Vagina (tissue), 2 donors: ENCODE results near the gene NISCH. TPM values are rescaled to one million over a fixed set of nuclear protein-coding genes. Genes with fewer than 3 reads are reported as not detected.

Source experiments
- DNase-seq, 2 donors: peaks; one replicate each; pipeline ENCODE4 v3.0.0-alpha.2; 2017; ENCODE audit errors: extremely low spot score in 2 of 2
- H3K27ac ChIP-seq: fragments of 200-600 bp; sonication (generic); one replicate; pipeline ENCODE4 v1.5.1; 2019
- H3K27me3 ChIP-seq: fragments of 200-600 bp; sonication (generic); one replicate; pipeline ENCODE4 v1.5.1; 2019
- H3K36me3 ChIP-seq, 2 donors: fragments of 200-600 bp; sonication (generic); one replicate each; pipeline ENCODE4 v1.5.1; 2017 to 2019
- H3K4me1 ChIP-seq: fragments of 200-600 bp; sonication (generic); one replicate; pipeline ENCODE4 v1.5.1; 2019
- H3K4me3 ChIP-seq, 2 donors: fragments of 200-600 bp; sonication (generic); 1 replicate in 1 of 2; 2 replicates in 1 of 2; pipeline ENCODE4 v1.5.1; 2016 to 2019
- H3K9me3 ChIP-seq: fragments of 200-600 bp; sonication (generic); one replicate; pipeline ENCODE4 v1.5.1; 2019
- POLR2A ChIP-seq, 2 donors: fragments of 450-650 bp; IDR thresholded peaks; one replicate each; pipeline ENCODE4 v1.6.1; 2017; ENCODE audit warnings: antibody characterized with exemption in 2 of 2, mild to moderate bottlenecking in 2 of 2, moderate library complexity in 2 of 2
- POLR2AphosphoS5 ChIP-seq, 2 donors: sonication (generic); formaldehyde crosslinking; IDR thresholded peaks; one replicate each; pipeline ENCODE4 v1.9.0; 2017; ENCODE audit warnings: antibody characterized with exemption in 2 of 2, mild to moderate bottlenecking in 2 of 2, low read depth in 1 of 2; ENCODE audit not compliant: insufficient read depth in 1 of 2
- intact Hi-C: fragments of 100-400 bp; cut with DNase I; formaldehyde crosslinking; loops from one replicate; pipeline ENCODE4 v1.15.1; 2023
- total RNA-seq: library from RNA; depleted of rRNA; stranded (reverse); fragments of >200 nt; gene quantifications from one replicate; pipeline ENCODE4 v1.2.3, GENCODE V29; 2016
- TF ChIP-seq, protein P1 (sequence below), 3 experiments: fragments of 450-650 bp in 2 of 3; fragments of 200-600 bp in 1 of 3; sonication (generic) in 1 of 3; IDR thresholded peaks; one replicate each; pipeline ENCODE4 v1.5.1; 2017 to 2019; ENCODE audit warnings: antibody characterized with exemption in 3 of 3, mild to moderate bottlenecking in 2 of 3, moderate library complexity in 2 of 3

Gene NISCH
- 103 TPM for total RNA-seq

DNA sequence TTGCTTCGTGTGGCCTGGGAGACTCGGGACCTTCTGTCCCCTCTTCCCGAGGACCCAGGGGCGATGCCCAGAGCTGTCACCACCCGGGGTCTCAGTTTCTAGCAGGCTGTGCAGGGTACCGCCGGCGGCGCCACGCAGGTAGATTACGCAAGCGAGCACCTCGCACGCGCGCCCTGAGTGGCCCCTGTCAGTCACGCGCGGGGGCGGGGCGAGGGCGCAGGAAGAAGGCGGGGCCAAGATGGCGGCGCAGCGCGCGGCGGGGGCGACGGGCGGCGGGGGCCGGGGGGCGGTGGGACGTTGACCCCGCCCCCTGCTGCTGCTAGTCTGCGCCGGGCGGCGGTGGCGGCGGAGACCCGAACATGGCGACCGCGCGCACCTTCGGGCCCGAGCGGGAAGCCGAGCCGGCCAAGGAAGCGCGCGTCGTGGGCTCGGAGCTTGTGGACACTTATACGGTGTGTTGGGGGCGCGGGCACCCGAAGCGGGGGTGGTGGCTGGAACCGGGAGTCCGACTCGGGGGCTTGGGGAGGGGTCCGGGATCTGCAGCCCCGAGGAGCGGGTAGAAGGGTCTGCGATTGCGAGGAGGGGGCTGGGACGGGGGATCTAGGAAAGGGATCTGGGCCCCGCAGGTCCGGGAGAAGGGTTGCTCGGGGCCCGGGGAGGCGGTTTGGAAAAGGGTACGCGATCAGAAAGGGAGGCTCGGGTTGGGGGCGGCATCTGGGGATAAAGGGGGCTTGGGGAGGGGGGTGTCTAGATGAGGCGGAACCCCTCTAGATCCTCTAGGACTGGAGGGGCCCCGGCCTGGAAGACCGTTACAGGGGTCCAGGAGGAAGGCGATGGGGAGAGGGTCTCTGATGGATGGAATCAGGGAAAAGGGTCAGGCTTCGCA, at the start of gene NISCH:
Gene NISCH, plus strand, starts transcription at position 322 of the 886 bp plus-strand sequence. Its CDS starts 38 bp downstream, at position 360.
- peak within 1 kb of the TSS; percentile 97 for H3K27ac ChIP-seq
- H3K36me3 ChIP-seq: peaks cover 0 to 17% of the 10 kb centered on the region in 2 donors
- DNase-seq: no peak
- peaks cover 41% of the 10 kb centered on the region for H3K4me1 ChIP-seq
- intact Hi-C loops: no loop called here
- TF ChIP-seq, protein P1, sequence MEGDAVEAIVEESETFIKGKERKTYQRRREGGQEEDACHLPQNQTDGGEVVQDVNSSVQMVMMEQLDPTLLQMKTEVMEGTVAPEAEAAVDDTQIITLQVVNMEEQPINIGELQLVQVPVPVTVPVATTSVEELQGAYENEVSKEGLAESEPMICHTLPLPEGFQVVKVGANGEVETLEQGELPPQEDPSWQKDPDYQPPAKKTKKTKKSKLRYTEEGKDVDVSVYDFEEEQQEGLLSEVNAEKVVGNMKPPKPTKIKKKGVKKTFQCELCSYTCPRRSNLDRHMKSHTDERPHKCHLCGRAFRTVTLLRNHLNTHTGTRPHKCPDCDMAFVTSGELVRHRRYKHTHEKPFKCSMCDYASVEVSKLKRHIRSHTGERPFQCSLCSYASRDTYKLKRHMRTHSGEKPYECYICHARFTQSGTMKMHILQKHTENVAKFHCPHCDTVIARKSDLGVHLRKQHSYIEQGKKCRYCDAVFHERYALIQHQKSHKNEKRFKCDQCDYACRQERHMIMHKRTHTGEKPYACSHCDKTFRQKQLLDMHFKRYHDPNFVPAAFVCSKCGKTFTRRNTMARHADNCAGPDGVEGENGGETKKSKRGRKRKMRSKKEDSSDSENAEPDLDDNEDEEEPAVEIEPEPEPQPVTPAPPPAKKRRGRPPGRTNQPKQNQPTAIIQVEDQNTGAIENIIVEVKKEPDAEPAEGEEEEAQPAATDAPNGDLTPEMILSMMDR (IDR thresholded peaks at IDR 0.05): no peak
- peak in 1 of 2 donors; percentile 26 for TF ChIP-seq POLR2A (IDR thresholded peaks at IDR 0.05)
- TF ChIP-seq POLR2AphosphoS5 (IDR thresholded peaks at IDR 0.05; ENCODE audit: insufficient read depth in 1 of 2, low read depth in 1 of 2): peak in 1 of 2 donors; percentile 83
- H3K4me3 ChIP-seq: peak within 1 kb of the TSS; percentile 88 to 92
- H3K9me3 ChIP-seq: no peaks in the 10 kb centered on the region
- H3K27me3 ChIP-seq: no peaks in the 10 kb centered on the region

DNA sequence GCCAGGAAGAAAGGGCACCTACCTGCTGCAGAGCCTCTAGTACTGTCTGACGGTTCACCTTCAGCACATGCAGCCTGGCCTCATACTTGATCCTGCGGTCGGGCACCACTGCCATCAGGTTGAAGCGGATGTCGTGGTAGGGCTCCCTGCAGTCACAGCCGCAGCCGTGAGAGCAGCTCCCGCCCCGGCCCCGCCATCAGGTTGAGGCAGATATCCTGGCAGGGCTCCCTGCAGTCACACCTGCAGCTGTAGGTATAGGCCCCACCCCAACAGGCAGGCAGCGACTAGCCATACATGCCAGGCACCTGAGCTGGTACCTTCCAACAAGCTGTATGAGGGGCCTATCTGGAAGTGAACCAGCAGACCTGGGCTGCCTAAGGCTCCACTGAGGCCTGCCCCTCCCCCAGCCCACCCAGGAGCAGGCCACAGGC, 49.2 kb upstream of the NISCH start:
- TF ChIP-seq POLR2AphosphoS5 (IDR thresholded peaks at IDR 0.05; ENCODE audit: insufficient read depth in 1 of 2, low read depth in 1 of 2): peak in 1 of 2 donors; percentile 9
- TF ChIP-seq, protein P1 (IDR thresholded peaks at IDR 0.05): no peak
- H3K27ac ChIP-seq: peak overlapping the region; percentile 65
- H3K9me3 ChIP-seq: no peaks in the 10 kb centered on the region
- H3K4me1 ChIP-seq: peaks cover 47% of the 10 kb centered on the region
- no peak for DNase-seq
- no peaks in the 10 kb centered on the region for H3K27me3 ChIP-seq
- H3K36me3 ChIP-seq: peaks cover 0 to 63% of the 10 kb centered on the region in 2 donors
- peak overlapping the region in 1 of 2 donors; percentile 3 for H3K4me3 ChIP-seq
- intact Hi-C loops: no loop called here

DNA sequence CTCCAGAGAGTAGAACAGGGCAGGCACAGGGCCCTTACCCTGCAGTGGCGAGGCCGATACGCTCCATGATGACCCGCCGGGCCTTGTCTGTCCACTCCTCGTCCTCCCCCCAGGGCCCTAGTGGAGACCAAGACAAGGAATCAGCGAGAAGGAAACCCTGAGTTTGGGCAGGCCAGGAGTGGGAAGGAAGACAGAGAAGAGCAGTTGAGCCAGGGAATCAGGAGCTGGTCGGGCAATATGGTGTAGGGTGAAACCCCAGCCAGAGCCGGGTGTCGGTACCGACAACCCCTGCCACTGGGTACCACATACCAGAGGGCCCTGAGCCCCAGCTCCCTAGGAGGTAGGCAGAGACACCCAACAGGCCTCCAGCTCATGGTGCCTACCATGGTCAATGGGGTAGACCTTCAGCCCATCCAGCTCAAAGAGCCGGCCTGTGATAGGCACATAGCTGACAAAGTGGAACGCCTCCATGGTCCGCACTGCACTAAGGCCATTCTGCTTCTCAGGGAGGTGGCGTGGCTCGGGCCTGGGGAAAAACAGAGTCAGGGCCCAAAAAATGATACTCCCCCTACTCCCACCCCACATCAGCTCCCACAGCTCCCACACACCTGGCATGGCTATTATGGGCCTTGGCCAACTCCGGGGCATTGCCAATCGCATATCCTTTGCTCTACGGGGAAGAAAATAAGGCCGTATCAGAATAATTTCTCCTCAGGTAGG, 48.5 kb upstream of the NISCH start:
- Histone ChIP-seq H3K36me3 (peaks cover 0 to 56% of the 10 kb centered on the region in 2 donors), H3K4me1 (peaks cover 54% of the 10 kb centered on the region), H3K9me3 (no peaks in the 10 kb centered on the region), H3K4me3 (no peak overlapping the region), H3K27me3 (no peaks in the 10 kb centered on the region), H3K27ac (peak overlapping the region; percentile 65)
- DNase-seq: no peak
- intact Hi-C loops: no loop called here
- TF ChIP-seq POLR2AphosphoS5 (IDR thresholded peaks at IDR 0.05; ENCODE audit: insufficient read depth in 1 of 2, low read depth in 1 of 2): no peak
- TF ChIP-seq POLR2A (IDR thresholded peaks at IDR 0.05): no peak
- TF ChIP-seq, protein P1 (IDR thresholded peaks at IDR 0.05): no peak

DNA sequence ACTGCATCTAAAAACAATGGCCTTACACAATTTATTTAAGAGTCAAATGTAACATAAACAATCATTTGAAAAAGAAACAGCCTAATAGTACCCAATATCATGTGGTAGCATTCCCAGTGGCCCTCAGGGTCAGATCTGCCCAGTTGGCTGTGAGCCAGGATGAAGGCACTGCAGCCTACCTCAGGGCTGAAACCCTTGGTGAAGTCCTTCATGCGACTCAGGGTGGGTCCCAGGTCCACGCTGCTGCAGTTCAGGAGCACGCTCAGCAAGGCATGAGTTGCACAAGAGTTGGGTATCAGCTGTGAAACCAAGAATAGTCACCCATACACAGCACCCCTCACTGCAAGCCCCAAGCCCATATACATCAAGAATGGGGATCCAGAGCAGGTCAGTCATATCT, 47.6 kb upstream of the NISCH start:
- no peaks in the 10 kb centered on the region for H3K27me3 ChIP-seq
- peaks cover 0 to 48% of the 10 kb centered on the region in 2 donors for H3K36me3 ChIP-seq
- H3K4me1 ChIP-seq: peaks cover 62% of the 10 kb centered on the region
- H3K27ac ChIP-seq: no peak overlapping the region
- DNase-seq: no peak
- intact Hi-C loops: no loop called here
- no peaks in the 10 kb centered on the region for H3K9me3 ChIP-seq
- no peak for TF ChIP-seq POLR2A (IDR thresholded peaks at IDR 0.05)
- no peak for TF ChIP-seq POLR2AphosphoS5 (IDR thresholded peaks at IDR 0.05; ENCODE audit: insufficient read depth in 1 of 2, low read depth in 1 of 2)
- TF ChIP-seq, protein P1 (IDR thresholded peaks at IDR 0.05): no peak
- H3K4me3 ChIP-seq: no peak overlapping the region
